GM10266 (cell line): ENCODE data around the gene DAPK2.
"Not testable (repeated sequence)": the region's sequence is repeated elsewhere in the genome, so short reads cannot be mapped to it uniquely, and the experiment has no call there.

ENCODE experiments used
- DNase-seq: peaks from one replicate; pipeline ENCODE4 v3.0.0; 2012; ENCODE audit errors: extremely low spot score
- TF ChIP-seq, protein P1 (sequence below): IDR thresholded peaks from 2 replicates; pipeline ENCODE4 v1.5.1; 2012; ENCODE audit warnings: mild to moderate bottlenecking, low read depth; ENCODE audit not compliant: control insufficient read depth, insufficient read depth; ENCODE audit errors: missing control alignments

DAPK2 gene

GRCh38 chr15:64068133-64068532 lies 21.8 kb upstream of the DAPK2 start:
- DNase-seq = no peak
- TF ChIP-seq, protein P1, sequence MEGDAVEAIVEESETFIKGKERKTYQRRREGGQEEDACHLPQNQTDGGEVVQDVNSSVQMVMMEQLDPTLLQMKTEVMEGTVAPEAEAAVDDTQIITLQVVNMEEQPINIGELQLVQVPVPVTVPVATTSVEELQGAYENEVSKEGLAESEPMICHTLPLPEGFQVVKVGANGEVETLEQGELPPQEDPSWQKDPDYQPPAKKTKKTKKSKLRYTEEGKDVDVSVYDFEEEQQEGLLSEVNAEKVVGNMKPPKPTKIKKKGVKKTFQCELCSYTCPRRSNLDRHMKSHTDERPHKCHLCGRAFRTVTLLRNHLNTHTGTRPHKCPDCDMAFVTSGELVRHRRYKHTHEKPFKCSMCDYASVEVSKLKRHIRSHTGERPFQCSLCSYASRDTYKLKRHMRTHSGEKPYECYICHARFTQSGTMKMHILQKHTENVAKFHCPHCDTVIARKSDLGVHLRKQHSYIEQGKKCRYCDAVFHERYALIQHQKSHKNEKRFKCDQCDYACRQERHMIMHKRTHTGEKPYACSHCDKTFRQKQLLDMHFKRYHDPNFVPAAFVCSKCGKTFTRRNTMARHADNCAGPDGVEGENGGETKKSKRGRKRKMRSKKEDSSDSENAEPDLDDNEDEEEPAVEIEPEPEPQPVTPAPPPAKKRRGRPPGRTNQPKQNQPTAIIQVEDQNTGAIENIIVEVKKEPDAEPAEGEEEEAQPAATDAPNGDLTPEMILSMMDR = no peak

DNA sequence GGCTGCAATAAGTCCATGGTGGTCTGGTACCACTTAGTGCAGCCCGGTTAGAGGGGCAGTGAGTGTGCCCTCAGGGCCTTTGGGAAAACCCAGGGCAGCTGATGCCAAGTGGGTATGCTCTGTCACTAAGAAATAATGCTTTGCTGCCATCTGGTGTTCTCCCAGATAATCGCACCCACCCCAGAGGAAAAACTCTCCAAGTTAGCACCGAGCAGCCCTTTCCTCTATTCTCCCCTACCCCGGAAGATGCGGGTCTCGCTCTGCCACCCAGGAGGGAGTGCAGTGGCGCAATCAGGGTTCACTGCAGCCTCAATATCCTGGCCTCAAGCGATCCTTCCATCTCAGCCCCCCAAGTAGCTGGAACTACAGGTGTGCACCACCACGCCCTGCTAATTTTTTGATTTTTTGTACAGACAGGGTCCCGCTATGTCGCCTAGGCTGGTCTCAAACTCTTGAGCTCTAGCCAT lies 21.3 kb upstream of the DAPK2 start:
- TF ChIP-seq, protein P1 = peak; percentile 82
- peak; percentile 83 for DNase-seq

DNA sequence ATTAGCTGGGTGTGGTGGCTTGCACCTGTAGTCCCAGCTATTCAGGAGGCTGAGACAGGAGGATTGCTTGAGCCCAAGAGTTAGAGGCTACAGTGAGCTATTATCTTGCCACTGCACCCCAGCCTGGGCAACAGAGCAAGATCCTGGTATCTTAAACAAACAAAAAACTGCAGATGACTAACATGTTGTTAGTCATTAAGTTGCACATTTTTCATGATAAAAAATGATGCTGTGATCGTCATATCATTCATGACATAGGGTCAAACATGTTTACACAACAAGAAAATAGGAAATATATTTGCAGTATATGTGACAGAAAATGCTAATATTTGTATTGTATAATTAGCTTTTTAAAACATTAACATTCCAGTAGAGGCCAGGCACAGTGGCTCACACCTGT lies 20.2 kb upstream of the DAPK2 start:
- DNase-seq = no peak
- TF ChIP-seq, protein P1 = no peak

- TF ChIP-seq, protein P1 = no peak
- no peak for DNase-seq
Observed at GRCh38 chr15:64060716-64061115, 14.4 kb upstream of the DAPK2 start.

DNA sequence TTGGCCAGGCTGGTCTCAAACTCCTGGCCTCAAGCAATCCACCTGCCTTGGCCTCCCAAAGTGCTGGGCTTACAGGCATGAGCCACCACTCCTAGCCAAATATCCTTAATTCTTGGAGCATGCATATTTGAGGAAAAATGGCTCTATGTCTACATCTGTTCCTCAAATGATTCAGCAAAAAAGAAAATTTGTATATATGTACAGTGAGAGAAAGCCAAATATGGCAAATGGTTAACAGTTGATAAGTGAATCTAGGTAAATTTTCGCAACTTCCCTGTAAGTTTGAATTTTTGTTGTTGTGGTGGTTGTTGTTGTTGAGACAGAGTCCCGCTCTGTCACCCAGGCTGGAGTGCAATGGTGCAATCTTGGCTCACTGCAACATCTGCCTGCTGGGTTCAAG lies 12.8 kb upstream of the DAPK2 start:
- DNase-seq = not testable (repeated sequence)

GRCh38 chr15:64058279-64058678 lies 12.0 kb upstream of the DAPK2 start:
- TF ChIP-seq, protein P1 = no peak
- no peak for DNase-seq

GRCh38 chr15:64053674-64054073 lies 7.4 kb upstream of the DAPK2 start:
- not testable (repeated sequence) for DNase-seq

DNA sequence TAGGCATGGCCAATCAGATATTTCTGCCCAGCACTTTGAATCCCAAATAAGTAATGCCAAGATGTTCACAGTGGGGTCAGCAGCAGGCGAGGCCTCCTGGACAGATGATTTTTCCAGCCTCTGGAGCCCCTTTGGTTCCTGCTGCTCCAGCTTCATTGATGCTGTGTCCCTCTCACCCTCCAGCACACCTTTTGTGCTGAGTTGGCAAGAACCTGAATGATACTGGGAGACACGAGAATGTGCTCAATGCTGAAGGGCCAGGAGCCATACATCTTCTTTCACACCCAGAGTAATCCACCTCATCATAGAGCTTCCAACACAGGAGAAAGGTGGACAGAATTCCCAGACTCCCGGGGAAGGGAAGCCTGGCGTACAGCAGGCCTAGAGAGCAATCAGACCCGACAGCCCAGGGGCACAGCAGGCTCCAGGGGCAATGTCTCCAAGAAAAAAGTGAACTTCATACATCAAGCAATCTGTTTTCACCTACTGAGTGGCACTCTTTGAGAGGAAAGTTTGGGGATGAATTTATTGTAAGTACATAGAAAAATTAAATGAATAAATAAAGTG lies 6.7 kb upstream of the DAPK2 start:
- TF ChIP-seq, protein P1 = no peak
- DNase-seq = no peak
